Stimulated activated CD8-positive, alpha-beta memory T cell treated with anti-CD3 and anti-CD28 coated beads, Interleukin-7, amount 100 ng/mL, for 48 hours (primary cell): Measurements from ENCODE around the gene STRC.
"Not testable (repeated sequence)": the region's sequence is repeated elsewhere in the genome, so short reads cannot be mapped to it uniquely, and the experiment has no call there.

ENCODE experiments used
- DNase-seq, 2 donors: peaks; one replicate each; pipeline ENCODE4 v3.0.0-alpha.2; 2020; ENCODE audit warnings: low read depth in 1 of 2; ENCODE audit errors: extremely low read depth in 1 of 2

The STRC gene

DNA sequence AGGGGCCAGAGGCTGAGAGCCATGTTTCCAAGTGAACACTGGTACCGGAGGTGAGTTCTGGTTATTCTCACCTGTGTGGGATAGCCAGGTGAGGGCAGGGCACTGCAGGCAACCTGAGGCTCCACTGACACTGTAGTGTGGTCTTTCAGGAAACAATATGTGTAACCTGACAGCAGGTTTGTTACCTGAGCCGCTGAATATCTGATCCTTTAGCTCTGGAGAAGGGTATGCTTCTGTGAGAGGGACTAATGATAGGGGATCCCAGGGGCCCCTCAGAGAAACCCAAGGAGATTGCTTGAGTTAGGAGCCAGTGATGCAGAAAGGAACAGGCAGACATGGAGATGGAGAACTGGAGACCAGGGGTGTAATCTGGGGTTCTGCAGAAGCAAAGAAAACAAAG is at the start of gene STRC:
TSS of gene STRC (minus strand) at position 101 of the 400 bp plus-strand sequence. CDS start at position 23, 78 bp downstream.
- DNase-seq, result not testable (repeated sequence)

DNA sequence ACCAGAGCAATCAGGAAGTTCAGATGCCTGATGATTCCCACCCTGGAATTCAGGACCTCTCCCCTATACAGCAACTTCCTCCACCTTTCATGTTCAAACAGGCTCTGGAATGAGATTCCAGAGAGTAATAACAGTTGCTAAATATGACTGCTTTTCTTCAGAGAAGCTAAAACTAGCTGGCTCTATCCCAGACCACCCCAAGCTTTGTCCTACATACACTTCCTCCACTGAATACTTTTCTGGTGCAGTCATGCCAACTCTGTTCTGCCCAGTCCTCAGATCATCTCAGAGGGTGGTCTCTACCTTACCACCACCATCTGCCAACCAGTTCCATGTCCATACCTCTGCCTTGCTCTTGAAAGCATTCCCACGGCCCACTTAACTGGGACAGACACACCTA is 47.6 kb upstream of the STRC start:
- DNase-seq, result not testable (repeated sequence)

DNA sequence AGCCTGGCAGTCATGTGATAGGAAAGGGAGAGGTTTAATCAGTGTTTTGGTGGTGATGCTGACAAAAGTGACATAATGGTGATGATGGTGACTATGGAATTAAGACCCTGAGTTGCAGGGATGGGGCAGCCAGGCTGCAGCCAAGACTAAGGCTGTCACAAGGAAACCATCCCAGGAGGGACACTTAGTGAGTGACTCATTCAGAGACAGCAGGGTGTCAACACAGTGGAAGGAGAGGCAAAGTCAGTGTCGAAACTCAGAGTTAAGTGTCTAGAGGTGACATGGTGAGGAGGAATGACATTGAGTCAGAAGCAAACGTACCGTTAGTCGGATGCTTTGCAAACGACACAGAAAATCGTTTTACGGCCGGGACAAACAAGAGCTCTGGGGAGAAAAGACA is 44.7 kb upstream of the STRC start:
- not testable (repeated sequence) for DNase-seq

DNA sequence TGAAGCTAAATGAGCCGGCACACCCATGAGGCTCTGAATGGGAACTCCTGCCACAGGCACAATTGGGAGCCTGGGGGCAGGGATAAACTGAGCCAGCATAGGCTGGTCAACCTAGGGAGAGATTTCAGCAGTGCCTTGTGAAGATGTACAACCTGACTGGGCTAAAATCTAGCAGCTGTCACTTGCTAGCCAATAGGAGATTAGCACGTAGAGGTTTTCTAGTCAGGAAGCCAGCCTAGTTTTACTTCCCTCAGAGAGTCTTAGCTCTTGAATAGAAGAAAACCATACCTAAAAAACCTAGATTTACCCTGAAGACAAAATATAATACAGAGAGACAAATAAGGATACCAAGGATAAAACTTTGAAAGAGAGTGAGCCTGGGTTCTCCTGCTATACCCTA is 43.7 kb upstream of the STRC start:
- not testable (repeated sequence) for DNase-seq

DNA sequence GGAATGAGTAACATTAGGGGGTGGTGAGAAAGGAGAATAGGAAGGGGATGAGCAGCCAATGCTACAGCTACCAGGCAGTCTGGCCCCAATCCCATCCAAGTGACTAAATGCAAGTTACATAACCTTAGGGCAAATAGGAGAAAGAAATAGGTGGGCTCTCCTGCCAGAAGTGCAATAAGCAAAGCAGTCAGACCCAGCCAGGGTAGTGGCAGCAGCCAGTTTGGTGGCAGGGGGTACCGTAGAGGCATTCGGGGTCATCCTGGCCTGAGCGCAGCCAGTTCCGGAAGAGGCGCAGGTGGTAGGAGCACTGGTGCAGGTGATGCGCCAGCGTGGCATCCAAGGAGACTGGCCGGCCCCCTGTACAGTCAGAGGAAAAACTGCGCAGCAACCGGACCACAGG is 41.1 kb upstream of the STRC start:
- DNase-seq, result not testable (repeated sequence)

DNA sequence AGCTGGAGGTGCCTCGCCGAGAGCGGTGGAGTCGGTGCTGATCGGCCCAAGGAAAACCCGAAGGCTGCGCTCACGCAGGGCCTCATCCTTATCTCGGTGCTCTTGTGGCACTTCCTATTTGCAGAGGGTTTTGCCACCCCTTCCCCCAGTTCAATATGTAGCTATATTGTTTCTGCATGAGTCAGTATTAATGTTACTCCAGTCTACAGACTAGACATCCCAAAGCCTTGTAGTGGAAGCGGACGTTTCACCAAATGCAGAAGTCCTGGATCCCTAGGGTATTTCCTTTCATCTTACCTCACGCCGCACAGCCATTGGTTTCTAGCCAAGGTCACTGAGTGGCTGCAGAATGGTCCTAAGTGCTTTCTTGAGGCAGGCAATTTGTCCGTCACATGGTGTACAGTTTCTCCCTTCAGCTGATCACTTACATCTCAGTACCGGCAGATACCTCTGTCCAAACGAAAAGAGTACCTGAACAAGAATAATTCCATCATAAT is 30.9 kb upstream of the STRC start:
- DNase-seq, result not testable (repeated sequence)

DNA sequence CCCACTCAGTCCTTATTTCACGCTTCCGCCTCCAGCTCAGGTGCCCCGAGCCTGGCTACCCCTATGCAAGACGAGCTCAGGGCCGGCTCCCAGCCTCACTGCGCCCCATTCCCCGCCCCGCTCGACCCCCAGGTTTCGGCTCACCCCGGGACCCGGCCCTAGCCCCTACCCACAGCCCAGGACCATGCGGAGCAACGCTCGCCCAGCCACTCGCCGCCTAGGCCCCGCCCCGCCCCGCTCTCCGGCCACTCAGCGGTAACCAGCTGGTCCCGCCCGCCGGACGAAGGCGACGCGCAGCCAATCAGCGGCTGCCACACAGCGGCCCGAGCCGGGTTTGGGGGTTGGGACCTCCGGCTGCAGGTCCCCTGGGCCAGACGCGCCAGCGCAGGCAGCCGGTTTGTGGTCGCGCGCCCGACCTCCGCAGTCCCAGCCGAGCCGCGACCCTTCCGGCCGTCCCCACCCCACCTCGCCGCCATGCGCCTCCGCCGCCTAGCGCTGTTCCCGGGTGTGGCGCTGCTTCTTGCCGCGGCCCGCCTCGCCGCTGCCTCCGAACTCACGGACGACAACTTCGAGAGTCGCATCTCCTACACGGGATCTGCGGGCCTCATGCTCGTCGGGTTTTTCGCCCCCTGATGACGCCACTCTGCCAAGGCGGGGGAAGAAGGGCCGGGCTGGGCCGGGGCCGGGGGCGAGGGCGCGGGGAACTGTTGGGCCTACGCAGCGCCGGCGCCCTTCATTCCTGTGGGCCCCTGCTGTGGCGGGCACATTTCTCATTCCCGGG is 30.2 kb upstream of the STRC start, which contains the start of gene CATSPER2:
TSS of gene CATSPER2 (minus strand) at position 196 of the 781 bp plus-strand sequence. CDS start 783 bp downstream, outside the sequence.
- DNase-seq, result no peak

DNA sequence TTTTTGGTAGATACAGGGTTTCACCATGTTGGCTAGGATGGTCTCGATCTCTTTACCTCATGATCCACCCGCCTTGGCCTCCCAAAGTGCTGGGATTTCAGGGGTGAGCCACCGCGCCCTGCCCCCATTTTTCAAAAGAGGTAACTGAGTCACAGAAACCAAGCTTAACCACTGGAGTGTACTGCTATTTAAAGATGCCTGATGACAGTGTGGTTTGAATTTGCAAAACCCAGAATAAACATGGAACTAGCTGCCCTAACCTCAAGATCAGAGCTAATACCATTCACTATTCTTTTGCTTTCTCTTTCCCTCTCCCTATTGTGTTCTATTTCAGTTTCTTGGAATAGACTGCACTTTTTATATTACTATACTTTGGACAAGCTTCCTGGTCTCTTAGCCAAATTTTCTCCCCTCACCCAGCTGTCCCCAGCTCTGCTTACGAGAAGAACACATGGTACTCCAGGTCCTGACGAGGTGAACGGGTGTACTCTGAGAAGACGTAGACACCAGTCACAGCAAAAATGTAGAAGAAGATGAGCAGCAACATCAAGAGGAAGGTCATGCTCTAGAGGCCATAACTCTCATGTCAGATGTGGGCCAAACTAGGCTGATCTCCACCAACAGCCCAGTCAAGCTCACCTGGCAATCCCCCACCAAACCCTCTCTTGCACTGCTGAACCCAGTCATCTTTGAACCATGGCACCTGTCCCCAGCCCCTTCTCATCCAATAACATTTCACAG is 20.0 kb upstream of the STRC start:
- not testable (repeated sequence) for DNase-seq

DNA sequence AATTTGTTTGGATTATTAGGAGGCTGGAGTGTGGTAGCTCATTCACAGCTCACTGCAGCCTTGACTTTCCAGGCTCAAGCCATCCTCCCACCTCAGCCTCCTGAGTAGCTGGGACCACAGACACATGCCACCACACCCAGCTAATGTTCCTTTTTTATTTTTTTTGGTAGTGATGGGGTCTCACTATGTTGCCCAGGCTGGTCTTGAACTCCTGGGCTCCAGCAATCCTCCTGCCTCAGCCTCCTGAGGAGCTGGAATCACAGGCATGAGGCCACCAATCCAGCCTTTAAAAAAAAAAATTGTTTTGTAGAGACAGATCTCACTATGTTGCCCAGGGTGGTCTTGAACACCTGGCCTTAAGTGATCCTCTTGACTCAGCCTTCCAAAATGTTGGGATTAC is 8.3 kb upstream of the STRC start:
- not testable (repeated sequence) for DNase-seq

DNA sequence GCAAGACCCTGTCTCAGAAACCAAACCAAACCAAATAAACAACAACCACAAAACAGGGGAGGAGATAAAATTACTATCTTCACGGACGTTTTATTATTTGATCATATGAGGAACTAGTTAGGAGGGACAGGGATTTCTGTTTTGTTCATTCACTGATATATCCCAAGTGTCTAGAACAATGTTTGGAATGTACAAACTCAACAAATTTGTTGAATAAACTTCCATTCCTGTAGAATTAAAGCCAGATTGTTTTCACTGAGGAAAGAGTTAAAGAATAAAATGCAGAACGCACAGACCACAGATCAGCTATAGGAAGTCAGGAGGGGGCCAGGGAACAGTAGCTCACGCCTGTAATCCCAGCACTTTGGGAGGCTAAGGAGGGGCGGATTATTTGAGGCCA is 6.5 kb upstream of the STRC start:
- no peak for DNase-seq

DNA sequence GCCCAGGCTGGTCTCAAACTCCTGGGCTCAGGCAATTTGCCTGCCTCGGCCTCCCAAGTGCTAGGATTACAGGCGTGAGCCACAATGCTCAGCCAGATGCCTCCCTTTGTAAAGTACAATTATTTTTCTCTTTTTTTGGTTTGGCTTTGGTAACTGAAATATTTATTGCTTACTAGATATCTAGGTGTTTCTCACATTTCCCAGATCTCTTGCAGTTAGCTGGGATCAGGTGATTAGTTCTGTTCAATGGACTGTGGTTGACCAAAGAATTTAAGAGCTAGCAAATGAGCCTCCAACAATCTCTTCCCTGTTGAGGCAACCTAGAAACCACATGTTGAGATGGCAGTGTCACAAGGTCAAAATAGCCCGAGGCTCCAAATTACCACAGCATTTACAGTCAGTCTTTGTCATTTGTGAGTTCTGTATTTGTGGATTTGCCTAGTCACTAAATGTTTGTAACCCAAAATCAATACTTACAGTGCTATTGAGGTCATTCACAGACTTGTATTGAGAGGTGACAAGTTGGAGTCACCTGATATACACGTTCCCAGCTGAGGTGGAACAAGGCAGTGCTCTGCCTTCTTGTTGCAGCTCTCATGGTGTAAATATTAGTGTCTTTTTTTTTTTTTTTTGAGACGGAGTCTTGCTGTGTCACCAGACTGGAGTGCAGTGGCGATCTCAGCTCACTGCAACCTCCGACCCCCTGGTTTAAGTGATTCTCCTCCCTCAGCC is 3.6 kb upstream of the STRC start:
- DNase-seq, result not testable (repeated sequence)

DNA sequence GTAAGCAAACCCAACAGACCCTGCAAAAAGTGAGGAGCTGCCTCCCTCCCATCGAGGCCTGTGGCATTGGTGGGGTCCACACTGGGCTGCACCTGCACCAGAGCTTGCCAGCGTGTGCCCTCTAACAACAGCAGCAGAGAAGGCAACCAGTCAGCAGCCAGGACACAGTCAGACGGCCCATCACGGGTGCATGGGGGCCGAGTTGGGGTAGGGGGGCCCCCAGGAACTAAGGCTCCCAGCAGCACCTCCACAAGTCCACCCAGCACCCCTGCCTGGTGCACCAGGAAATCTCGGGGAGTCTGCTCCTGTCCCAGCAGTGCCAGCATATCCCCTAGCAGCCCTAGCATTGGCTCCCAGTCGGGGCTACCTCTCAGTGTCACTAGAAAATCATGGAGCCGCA is 850 bp downstream of the STRC start:
- not testable (repeated sequence) for DNase-seq

DNA sequence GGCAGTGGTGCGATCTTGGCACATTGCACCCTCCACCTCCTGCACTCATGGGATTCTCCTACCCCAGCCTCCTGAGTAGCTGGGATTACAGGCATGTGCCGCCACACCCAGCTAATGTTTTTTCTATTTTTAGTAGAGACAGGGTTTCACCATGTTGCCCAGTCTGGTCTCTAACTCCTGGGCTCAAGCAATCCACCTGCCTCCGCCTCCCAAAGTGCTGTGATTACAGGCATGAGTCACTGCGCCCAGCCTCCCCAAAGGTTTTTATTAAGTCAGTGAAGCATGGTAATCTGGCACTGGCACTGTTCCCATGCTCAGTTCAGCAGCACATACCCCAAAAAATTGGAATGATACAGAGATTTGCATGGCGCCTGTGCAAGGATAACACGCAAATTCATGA is 16.4 kb downstream of the STRC start:
- DNase-seq, result not testable (repeated sequence)

DNA sequence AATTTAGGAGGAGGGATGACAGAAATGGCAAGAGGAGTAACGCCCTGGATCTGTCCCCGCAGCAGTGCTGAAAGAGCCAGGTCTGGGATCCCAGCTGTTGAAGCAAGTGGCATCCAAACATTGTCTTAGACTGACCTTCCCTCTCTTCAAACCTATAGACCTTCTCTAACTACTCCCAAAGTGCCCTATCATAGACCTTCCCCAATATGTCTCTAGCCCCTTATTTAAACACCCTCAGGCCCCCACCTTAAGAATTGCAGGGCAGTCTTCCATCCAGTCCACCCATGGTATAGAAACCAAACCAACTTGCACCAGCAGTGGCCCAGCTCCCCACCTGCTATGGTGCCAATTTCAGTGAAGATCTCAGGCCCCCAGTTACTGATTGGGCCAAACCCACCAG is 18.4 kb downstream of the STRC start:
- not testable (repeated sequence) for DNase-seq

DNA sequence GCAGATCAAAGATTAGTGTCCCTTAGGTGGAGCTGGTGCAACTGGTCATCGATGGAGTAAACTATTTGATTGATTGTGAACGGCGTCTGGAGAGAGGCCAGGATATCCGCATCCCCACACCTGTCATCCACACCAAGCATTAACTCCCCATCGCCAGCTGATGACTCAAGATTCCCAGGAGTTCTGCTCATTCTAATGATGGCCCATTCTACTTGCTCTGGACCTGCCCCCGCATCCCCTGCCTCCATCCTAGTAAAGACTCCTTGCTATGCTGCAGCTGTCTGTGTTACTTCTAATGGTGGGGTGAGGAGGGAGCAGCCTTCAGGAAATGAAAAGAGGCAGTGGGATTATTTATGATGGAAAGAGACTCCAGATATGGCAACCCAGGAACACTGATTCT is 19.5 kb downstream of the STRC start:
- not testable (repeated sequence) for DNase-seq

DNA sequence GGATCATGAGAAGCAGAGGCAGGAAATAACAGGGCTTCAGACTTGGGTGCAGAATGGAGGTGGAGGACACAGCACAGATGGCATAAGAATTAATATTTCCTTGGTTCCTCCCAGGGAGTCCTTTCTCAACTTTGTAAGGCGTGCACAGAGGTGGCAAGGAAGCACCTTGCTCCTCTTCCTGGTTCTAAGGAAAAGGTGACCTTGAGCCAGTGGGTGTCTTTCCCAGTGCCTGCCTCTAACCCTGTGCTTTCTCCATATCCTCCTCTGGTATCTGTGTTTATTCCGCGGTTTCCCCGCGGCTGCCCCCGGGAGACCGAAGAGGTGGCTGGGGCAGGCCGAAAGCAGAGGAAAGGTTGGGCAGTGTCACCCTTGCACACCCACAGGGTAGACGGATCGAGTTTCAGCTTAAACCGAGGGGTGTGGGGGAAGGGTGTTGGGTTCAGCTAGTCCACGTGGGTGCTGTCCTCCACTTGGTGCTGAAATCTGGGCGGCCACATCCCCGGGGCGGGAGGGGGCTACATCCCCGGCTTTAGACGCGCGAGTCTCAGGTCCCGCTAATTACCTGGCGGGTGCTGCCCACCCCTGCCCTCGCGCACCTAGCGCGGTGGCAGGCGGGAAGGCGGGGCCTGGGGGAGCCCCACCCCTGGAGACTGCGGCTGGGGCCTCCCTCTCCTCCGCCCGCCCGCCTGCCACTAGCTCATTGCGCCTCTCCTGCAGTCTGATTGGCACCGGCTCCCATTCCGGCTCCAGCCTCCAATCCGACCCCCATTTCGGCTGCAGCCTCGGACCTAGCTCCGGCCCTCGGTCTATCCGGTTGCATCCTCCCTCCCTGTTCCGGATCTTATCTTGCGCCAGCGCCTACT is 25.0 kb downstream of the STRC start, which contains the start of gene CKMT1B:
TSS of gene CKMT1B (plus strand) at position 700 of the 863 bp plus-strand sequence. CDS start 192 bp downstream, outside the sequence.
- not testable (repeated sequence) for DNase-seq

DNA sequence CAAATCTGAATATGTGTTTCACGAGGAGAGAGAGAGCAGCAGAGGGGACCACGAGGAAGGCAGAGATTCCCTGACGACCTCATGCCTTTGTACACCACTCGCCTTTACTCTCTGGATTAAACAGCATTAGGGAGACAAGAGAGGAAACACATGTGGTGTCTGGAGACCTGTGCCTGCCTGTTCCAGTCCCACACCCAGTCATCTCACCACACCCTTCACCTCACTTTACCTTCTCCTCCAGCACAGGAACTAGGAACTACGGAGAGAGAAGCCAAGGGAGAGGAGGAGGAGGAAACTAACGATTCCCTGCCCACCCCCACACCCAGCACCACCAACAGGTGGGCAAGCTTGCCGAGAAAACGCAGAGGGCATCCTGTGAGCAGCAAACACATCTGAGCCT is 25.8 kb downstream of the STRC start:
- not testable (repeated sequence) for DNase-seq

DNA sequence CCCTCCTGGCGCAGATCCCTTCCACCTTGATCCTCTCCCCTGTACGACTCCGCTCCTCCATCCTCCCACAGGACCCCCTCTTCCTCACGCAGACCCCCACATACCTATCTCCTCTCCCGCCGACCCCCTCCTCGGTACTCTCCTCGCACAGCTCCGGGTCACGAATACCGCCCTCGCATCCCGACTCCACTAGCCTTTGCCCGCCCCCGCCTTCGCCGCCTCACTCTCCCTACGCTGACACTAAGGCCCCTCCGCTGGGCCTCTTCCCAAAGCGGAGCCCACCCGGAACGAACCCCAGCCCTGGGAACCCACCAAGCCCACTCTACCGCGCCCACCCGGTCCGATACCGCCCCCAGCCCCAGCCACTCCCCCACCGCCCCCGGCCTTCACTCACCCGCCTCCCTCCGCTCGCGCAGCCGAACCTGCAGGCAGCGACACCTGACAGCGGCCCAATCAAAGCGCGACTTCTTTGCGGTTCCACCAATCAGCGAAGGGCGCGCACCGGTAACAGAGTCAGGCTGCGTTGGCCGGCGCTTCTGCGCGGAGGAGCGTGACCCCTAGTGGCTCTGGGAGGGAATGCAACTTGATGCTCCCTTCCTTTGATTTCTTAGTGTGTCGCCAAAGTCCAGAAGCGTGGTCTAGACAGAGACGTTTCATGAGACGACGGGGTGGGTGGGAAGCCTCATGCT is 28.7 kb downstream of the STRC start, which contains the start of gene PPIP5K1:
TSS of gene PPIP5K1 (minus strand) at position 431 of the 689 bp plus-strand sequence. CDS start 5,704 bp downstream, outside the sequence.
- DNase-seq, result not testable (repeated sequence)

DNA sequence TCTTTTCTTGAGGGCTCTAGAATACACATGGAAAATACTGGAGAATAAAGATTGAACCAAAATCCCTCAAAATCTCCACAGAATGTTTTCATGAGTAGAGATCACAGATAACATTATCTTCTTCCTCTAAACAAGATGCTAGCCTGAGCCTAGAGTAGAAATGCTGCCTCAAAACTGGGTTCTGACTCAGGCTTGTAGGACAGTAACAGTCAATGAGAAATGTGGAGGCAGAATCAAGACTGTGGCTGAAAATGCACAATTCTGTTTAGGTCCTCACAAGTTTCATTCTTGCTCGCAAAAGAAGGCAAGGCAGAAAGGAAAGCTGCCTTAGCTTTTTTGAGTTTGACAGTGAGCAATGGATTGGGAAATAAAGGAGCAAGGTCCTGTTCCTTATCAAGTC is 44.0 kb downstream of the STRC start:
- DNase-seq, result not testable (repeated sequence)
